HG03039 (cell line): ENCODE data around the gene LENEP.

ENCODE experiments used
- ATAC-seq: cut with Tn5 transposase; IDR thresholded peaks from one replicate; pipeline ENCODE4 v1.9.1; 2021; ENCODE audit warnings: mild to moderate bottlenecking, moderate library complexity; ENCODE audit not compliant: unreplicated experiment

Gene LENEP

DNA sequence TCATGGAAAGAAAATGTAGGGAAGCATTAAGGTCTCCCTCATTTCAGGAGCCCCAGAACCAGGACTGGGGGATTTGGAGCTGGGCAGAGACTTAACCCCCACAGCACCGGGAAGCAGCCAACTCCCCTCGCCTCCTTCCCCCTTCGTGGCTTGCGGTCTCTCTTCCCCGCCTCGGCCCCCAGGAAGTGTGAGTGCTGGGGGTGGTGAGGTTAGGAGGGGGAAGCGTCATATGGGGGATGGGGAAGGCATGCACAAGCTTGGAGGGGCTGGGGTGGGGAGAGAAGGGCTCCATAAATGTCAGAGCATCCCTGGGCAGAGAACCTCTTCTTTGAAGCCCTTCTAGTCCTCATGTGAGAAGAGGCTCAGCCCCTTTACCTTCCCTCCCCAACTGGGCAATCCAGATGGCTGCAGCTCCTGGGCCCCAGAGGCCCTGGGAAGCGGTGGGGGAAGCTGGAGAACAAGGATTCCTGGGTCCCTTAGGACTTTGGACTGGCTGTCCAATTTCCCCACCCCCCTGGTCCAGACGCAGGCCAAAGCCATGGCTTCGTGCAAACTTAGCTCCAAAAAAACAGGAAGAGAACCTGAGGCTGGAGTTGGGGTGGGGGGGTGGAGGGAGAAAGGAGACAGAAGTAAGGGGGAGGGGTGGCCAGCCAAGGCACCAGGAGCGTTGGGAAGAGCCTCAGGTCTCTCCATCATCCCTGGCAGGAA lies 17.0 kb downstream of the LENEP start:
- no peak for ATAC-seq

DNA sequence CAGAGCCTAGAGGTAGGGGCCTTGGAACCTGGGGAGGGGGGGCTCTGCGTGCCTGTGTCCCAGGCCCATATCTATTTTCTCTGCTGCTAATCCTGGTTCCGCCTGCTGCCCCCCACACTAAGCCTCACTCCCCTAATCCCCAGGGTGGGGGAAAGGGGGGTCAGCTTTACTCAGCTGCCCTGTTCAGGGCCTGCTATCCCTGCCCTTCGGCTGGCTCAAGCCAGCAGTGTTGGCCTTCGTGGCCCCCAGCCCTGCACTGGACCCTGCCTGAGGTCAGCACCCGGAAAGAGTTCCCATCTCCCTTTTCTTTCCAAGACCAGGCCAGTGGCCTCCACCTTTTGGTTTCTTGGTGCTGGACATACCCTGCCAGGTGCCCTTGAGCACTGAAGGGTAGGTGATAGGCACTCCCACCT lies 17.6 kb downstream of the LENEP start:
- no peak for ATAC-seq

DNA sequence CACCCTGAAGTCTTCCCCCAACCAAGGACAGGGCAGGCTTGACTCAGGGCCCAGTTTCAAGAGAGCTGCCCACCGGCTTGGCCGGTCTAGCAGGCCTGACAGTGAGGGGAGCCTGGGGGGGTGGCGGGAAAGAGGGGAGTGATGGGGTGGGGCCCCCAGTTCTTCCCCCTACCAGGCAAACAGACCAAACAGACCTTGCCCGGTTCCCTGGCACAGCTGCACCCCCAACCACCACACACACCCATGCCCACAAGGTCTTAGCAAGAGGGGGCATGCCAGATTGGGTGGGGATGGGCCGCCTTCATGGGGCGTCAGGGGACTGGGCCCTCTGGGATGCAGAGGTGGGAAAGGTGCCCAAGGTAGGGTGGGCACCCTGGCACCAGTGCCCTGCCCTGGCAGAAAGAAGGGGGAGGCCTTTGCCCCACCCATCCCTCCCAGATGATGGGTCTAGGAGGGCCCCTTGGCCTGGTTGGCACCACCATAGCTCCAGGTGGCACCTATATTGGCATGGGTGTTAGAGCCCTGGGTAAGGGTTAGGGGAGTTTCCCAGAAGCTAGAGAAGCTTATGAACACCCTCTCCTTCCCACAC lies 18.1 kb downstream of the LENEP start:
- ATAC-seq: no peak

DNA sequence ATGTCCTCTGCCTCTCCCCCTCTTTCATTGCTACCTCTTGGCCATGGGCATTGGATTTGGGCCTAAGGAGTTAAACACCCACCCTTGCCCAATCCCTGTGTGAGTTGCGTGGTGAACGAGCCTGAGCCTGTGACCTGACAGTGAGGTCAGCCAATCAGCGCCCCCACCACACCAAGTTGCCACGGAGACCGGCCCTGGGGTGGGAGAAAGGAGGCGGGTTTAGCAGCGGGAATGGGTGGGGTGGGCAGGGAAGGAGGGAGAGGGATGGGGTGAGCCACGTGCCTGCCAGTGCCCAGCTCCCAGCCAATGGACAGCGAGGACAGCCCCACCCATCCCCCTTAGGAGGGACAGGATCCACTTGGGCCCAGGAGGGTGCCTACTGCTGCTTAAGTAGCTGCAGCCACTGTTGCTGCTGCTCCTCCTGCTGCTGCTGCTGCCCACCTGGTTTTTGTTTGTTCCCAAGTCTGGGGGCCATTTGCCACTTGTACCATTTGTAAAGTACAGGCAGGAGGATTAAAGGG lies 18.7 kb downstream of the LENEP start:
- ATAC-seq: no peak

DNA sequence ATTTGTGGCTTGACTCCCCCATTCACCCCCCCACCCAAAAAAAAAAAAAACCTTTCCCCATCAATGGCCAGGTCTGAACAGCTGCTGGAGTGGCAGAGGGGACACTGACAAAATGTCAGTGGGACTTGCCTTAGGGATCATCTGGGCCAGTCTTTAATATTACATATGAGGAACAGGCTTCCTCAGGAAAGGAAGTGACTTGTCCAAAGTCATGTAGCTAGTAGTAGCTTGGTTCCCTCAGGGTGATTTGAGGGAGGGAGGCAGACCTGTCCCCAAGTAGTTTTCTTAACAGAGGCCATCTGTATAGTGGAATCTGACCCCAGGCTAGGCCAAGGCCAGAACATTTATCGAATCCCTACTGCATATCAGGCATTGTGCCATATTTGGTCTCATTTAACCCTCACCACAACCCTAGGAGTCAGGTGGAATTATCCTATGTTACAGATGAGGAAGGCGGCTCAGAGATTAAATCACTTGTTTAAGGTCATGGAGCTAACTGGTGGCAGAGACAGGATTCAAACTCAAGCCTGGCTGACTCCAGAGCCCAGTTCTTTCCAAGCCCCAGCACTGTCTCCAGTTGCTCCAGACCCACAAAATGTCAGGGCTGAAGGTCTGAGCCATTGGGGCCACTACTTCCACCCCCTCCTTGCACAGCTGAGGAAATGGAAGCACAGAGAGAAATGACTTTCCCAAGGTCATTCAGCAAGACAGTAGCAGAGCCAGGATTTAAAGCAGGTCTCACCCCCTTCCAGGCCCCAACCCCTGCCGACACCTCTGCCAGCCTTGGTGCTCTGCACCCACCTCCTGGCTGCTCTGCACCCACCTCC lies 19.6 kb downstream of the LENEP start:
- ATAC-seq: no peak

DNA sequence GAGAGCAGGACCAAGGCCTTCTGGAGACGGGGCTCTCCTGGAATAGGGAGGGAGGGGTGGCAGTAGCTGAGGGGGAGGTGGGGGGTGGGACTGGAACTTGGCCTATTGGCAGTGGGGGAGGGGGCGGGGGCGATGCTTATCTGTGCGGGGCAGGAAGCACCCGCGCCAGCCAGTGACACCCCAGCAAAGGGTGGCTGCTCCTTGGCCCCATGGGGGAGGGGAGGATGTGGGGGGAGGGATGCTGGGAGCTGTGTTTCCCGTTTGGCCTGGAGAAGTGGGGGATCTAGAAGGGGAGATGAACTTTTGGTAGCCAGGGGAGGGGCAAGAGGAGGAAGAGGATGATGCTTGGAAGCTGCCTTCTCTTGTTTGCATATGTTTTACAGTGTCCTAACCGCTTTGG lies 20.2 kb downstream of the LENEP start:
- no peak for ATAC-seq

DNA sequence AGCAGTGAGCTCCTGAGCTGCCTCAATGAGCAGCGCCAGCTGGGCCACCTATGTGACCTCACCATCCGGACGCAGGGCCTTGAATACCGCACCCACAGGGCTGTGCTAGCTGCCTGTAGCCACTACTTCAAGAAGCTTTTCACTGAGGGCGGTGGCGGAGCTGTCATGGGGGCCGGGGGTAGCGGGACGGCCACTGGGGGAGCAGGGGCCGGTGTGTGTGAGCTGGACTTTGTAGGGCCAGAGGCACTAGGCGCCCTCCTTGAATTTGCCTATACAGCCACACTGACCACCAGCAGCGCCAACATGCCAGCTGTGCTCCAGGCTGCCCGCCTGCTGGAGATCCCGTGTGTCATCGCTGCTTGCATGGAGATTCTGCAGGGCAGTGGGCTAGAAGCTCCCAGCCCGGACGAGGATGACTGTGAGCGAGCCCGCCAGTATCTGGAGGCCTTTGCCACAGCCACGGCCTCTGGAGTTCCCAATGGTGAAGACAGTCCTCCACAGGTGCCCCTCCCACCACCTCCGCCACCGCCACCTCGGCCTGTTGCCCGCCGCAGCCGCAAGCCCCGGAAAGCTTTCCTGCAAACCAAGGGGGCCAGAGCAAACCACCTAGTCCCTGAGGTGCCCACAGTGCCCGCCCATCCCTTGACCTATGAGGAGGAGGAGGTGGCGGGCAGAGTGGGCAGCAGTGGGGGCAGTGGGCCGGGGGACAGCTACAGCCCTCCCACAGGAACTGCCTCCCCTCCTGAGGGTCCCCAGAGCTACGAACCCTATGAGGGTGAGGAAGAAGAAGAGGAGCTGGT lies 21.5 kb downstream of the LENEP start:
- no peak for ATAC-seq

DNA sequence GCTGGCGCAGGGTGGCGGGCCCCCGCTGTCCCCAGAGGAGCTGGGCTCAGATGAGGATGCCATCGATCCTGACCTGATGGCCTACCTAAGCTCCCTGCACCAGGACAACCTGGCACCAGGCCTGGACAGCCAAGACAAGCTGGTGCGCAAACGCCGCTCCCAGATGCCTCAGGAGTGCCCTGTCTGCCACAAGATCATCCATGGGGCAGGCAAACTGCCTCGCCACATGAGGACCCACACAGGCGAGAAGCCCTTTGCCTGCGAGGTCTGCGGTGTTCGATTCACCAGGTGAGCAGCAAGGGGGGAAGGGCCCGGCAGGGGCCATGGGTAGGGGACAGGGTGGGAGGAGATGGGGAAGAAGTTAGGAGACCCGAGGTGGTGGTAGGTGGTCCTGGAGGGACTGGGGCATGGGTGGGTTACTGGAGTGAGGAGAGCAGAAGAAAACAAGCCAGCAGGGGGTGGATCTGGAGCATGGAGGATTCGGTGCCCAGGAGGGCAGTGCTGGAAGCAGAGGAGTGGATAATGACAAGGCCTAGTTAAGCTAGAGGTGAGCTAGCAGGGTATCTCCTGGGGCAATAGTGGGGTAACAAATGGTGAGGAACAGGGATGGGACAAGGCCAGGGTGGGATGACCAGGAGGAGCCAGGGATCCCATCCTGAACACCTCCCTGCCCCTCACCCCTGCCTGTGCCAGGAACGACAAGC lies 22.3 kb downstream of the LENEP start:
- no peak for ATAC-seq

DNA sequence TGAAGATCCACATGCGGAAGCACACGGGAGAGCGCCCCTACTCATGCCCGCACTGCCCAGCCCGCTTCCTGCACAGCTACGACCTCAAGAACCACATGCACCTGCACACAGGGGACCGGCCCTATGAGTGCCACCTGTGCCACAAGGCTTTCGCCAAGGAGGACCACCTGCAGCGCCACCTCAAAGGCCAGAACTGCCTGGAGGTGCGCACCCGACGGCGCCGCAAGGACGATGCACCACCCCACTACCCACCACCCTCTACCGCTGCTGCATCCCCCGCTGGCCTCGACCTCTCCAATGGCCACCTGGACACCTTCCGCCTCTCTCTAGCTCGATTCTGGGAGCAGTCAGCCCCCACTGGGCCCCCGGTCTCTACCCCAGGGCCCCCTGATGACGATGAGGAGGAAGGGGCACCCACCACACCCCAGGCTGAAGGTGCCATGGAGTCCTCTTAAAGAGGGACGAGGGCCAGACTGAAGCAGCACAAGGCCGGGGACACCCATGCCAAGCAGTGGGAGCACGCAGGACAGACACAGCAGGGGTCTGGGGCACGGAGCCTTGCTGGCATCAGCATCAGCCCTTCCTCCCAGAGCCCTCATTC lies 22.9 kb downstream of the LENEP start:
- ATAC-seq: no peak

DNA sequence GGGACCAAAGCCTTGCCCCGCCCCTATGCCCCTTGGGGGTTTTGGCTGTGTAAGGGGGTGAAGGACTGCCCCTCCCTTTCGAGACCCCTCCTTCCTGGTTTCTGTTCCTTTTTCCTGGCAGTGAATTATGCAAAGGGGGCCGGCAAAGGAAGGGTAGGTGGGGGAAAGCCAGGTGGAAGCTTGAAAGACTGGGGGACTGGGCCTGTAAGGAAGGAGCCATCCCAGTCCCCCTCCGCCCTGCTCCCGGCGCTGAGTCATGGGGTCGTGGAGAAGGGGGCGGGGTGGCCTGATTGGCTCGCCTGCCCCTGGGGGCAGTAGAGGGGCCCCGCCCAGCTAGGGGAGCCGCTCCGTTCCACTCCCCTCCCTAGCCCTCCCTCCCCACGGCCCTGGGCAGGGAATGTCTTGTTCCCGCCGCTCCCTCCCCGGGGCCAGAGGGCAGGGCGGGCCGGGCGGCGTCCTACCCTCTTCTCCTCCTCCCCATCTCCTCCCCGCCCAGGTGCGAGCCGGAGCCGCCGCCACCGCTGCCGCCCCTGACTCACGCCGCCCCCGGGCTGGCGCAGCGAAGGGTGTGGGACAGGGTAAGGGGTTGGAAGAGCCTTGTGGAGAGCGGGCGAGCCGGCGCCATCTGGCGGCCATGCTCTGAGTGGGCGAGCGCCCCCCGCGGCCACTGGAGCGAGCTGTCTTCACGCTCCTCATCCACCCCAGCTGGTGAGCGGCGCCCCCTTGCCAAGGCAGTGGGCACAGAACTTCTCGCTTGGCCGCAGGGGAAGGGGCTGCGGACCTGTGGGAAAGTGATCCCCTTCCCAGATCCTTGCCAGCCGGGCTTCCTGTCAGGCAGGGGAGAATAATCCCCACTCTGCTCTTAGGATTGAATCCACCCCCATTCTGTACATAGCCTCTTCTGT lies 23.9 kb downstream of the LENEP start:
- ATAC-seq: peak; percentile 59

DNA sequence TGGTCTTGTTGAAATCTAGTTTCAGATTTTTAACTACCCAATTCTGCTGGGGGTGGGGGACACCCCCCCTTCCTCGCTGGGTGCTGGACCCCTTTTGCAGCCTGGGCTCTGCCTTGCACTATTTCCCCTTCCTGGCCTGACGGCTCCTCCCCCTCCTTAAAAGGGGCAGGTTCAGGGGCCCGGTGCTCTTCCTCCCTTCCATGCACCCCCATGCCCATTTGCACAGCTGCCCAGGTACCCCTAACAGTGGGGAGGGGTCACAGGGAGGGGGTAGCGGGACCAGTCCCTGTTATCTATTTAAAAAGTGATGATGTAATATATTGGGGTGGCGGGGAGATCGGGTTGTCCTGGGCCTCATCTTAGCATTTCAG lies 24.5 kb downstream of the LENEP start:
- ATAC-seq: no peak

DNA sequence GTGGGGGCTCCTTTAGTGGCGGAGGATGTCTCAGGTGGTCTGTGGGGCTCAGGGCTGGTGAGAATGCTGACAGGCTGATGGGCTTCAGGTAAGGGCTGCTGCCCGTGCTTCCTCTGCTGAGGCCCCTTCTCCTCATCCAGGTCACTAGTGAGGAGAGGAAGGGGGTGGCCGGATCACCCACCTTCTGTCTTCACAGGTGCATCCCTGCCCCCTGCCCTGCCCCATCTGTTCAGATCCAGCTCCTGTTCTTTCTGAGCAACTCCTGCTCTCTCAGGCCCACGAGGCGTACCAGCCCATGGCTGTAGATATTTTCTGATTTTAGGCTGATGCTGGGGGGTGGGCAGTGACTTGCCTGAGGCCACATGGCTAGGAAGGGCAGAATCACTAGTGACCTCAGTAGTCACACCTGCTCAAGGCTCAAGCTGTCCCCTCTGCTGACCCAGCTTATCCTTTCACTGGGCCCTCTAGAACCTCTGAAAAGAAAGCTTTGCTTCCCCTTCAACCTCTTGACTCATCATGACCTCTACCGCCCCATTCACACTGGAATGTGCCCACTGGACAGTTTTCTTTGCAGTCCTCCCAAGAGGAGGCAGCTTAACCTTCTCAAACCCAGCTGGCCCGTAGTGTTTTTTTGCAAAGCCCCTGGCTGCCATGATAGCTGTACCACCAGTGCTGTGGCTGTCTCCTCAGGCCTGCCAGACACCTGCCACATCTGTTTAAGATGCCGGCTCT lies 25.4 kb downstream of the LENEP start:
- ATAC-seq: no peak

DNA sequence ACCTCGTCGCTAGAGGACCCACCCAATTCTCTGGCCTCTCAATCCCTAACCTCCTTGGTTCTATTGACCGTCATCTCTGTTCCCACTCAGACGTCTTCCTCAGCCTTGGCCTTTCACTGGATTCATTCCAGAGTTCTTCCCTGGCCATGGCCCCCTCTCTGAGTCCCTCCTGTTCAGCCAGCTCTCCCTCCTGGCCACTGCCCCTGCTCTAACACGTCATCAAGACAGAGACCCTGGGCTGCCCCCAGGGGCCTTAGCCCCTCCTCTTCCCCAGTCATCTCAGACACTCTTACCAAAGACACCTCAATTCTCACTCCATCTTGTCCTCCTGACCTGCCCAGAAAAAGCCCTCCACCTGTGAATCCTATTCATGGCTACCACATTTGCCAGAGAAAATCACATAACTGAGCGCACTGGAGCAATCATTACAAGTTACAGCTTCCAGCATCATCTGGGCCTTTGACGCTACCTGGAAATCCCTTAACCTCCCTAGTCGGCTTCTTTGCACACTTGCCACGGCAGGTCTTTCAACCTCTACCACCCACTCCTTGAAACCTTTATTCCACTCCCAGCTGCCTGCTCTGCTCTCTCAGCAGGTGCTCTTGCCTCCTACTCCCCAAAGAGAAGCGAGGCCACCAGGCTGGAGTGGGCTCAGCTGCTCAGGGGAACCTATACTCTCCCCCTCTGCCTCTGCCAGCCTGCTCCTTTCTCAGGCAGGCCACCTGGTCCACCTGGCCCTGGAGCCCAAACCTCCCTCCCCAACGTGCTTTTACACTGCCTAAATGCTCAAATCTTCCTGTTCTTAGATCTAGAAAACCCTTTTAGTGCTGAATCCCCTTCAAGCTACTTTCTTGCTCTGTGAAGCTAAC lies 26.2 kb downstream of the LENEP start:
- ATAC-seq: no peak

DNA sequence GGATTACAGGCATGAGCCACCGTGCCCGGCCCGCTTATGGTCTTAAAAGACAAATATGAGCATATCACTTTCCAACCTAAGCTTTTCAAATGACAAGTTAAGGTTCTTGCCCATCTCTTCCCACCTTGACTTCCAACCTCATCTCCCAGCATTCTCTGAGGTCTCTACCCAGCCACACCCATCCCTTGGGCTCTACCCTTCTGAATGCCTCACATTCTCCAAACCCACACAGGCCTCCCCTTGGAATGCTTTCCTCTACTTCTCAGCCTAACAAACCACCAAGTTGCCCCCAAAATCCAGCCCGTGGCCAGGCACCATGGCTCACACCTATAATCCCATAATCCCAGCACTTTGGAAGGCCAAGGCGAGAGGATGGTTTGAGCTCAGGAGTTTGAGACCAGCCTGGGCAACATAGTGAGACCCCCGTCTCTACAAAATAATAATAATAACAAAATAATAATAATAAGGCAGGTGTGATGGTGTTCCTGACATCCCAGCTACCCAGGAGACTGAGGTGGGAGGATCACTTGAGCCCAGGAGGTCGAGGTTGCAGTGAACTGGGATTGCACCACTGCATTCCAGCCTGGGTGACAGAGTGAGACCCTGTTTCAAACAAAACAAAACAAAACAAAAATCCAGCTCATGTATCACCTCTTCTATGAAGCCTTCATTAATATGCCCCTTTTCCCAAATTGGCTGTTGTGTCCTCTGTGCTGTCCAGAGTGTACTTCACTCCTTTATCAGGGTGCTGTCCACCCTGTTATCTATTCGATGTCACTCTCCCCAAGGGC lies 28.9 kb downstream of the LENEP start:
- no peak for ATAC-seq

DNA sequence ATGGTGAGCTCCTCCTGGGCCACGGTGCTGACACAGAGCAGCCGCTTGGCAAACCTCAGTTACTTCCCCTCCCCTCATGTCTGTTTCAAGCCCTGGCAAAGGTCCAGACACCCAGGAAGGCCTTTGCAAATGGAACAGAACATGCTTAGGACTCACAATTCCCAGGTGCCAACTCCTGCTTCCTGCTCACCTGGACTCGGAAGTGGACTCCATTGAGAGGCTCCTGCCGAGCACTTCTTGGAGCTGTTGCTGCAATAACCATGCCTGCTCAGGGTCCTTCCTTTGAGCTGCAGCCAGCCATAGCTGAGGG lies 29.5 kb downstream of the LENEP start:
- no peak for ATAC-seq

DNA sequence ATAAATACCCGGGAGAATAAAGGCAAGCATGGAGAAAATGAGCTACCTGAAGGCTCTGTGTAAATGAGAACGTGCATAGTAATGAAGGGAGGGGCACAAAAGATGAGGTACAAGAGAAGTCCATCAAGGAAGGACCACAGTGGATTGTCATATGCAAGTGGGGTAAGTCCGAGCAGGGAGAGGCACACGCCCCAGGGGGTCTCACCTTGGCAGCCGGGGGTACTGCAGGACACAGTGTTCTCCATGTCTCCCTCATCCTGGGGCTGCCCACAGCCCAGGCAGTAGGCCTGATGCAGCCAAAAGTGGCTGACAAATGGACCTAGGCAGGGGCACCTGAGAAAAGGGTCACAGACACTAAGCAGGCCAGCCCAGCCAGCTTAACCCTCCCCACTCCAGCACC lies 30.2 kb downstream of the LENEP start:
- ATAC-seq: no peak

DNA sequence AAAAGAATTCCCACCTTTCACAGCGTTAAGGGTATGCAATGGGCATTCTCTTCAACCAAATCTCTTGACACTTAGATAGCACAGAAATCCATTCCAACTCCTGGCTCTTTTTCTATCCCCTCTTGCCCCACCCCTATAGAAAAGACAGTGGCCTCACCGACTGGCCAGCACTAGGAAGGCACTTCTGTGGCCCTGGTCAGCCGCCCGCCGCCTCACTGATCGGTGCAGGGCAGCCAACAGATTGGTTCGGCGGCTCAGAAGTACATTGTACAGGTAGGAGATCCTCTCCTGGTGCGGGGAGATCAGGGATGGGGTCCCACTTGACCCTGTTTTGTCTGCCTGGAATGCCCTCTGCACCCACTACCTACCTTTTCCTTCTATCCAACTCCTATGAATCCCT lies 30.9 kb downstream of the LENEP start:
- no peak for ATAC-seq
